ENCODE results near the gene PIK3CD.
"Not testable (repeated sequence)": the region's sequence is repeated elsewhere in the genome, so short reads cannot be mapped to it uniquely, and the experiment has no call there.

PIK3CD gene

GRCh38 chr1:9744106-9744799, 92.7 kb downstream of the PIK3CD start:
- DNase-seq = no peak

- no peak for DNase-seq
These were observed 94.7 kb downstream of the PIK3CD start for GRCh38 chr1:9746211-9746610.

GRCh38 chr1:9746651-9747050, 95.1 kb downstream of the PIK3CD start:
- no peak for DNase-seq

- not testable (repeated sequence) for DNase-seq
These were observed 96.9 kb downstream of the PIK3CD start for GRCh38 chr1:9748391-9748790.

GRCh38 chr1:9749361-9749760, 97.8 kb downstream of the PIK3CD start:
- DNase-seq = no peak

- DNase-seq = no peak
These were observed 100.4 kb downstream of the PIK3CD start for GRCh38 chr1:9751971-9752370.

GRCh38 chr1:9753121-9753531, 101.6 kb downstream of the PIK3CD start:
- DNase-seq = no peak

GRCh38 chr1:9755441-9755995, 104.0 kb downstream of the PIK3CD start:
- no peak for DNase-seq

GRCh38 chr1:9758559-9759121, 107.1 kb downstream of the PIK3CD start:
- no peak for DNase-seq

GRCh38 chr1:9759939-9760338, 108.4 kb downstream of the PIK3CD start:
- no peak for DNase-seq

GRCh38 chr1:9760824-9761223, 109.3 kb downstream of the PIK3CD start:
- no peak for DNase-seq

GRCh38 chr1:9761855-9762254, 110.3 kb downstream of the PIK3CD start:
- no peak for DNase-seq

GRCh38 chr1:9762446-9762845, 110.9 kb downstream of the PIK3CD start:
- DNase-seq = not testable (repeated sequence)

GRCh38 chr1:9763914-9764313, 112.4 kb downstream of the PIK3CD start:
- no peak for DNase-seq

GRCh38 chr1:9764550-9764949, 113.0 kb downstream of the PIK3CD start:
- no peak for DNase-seq

- no peak for DNase-seq
These were observed 115.4 kb downstream of the PIK3CD start for GRCh38 chr1:9766759-9767442.

GRCh38 chr1:9767964-9768668, 116.6 kb downstream of the PIK3CD start:
- DNase-seq = no peak

- no peak for DNase-seq
These were observed 117.5 kb downstream of the PIK3CD start for GRCh38 chr1:9768983-9769382.

- no peak for DNase-seq
These were observed 118.8 kb downstream of the PIK3CD start for GRCh38 chr1:9770298-9770697.

- DNase-seq = no peak
These were observed 123.5 kb downstream of the PIK3CD start for GRCh38 chr1:9774712-9775679.

GRCh38 chr1:9776685-9777084, 125.2 kb downstream of the PIK3CD start:
- DNase-seq = no peak
